ENCODE measurements around the gene ZNF385C. TPM values are rescaled to one million over a fixed set of nuclear protein-coding genes. Genes with fewer than 3 reads are reported as not detected.

The ZNF385C gene
- total RNA-seq, 6 donors from 2014 or later: 0.30 to 2.1 (median 0.44) TPM

GRCh38 chr17:42019509-42020404 lies 78.5 kb downstream of the ZNF385C start, which contains the start of gene NKIRAS2:
NKIRAS2 (plus strand) TSS chr17:42020090; CDS start chr17:42021578, 1,488 bp downstream.
- H3K27me3 ChIP-seq: no peaks in the 10 kb centered on the region
- peak; percentile 98 to 99 for DNase-seq
- peaks cover 0 to 27% (median 24%) of the 10 kb centered on the region in 4 donors for H3K36me3 ChIP-seq
- TF ChIP-seq EP300 (IDR thresholded peaks at IDR 0.05): peak in 1 of 4 donors; percentile 20
- peak in 2 of 4 donors; percentile 58 to 79 for TF ChIP-seq POLR2A (IDR thresholded peaks at IDR 0.05)
- peak; percentile 94 to 98 (median 96) for TF ChIP-seq CTCF (IDR thresholded peaks at IDR 0.05)
- TF ChIP-seq POLR2AphosphoS5 (IDR thresholded peaks at IDR 0.05): peak; percentile 78 to 88
- peak within 1 kb of the TSS; percentile 70 to 88 (median 83) for H3K4me3 ChIP-seq
- peak within 1 kb of the TSS; percentile 83 to 95 (median 91) for H3K27ac ChIP-seq
- peak; percentile 90 for ATAC-seq (ENCODE audit: low FRiP score in 2 of 2)
- peaks cover 46 to 65% (median 60%) of the 10 kb centered on the region in 4 donors for H3K4me1 ChIP-seq
- H3K9me3 ChIP-seq: no peaks in the 10 kb centered on the region
- 12 to 50% methylated on average over 6 to 29 of the region's 49 CpGs for WGBS, 2 donors

GRCh38 chr17:42018988-42019387 lies 79.3 kb downstream of the ZNF385C start:
- Histone ChIP-seq H3K27ac (no peak overlapping the region), H3K4me1 (peaks cover 45 to 65% (median 55%) of the 10 kb centered on the region in 4 donors), H3K4me3 (no peak overlapping the region), H3K36me3 (peaks cover 0 to 24% (median 21%) of the 10 kb centered on the region in 4 donors), H3K9me3 (no peaks in the 10 kb centered on the region), H3K27me3 (no peaks in the 10 kb centered on the region)
- no peak for DNase-seq
- WGBS, 2 donors: 89 to 94% methylated on average over 4 of the region's 4 CpGs
- ATAC-seq (ENCODE audit: low FRiP score in 2 of 2): no peak
- TF ChIP-seq CTCF (IDR thresholded peaks at IDR 0.05) (no peak), POLR2AphosphoS5 (IDR thresholded peaks at IDR 0.05) (no peak), EP300 (IDR thresholded peaks at IDR 0.05) (no peak), POLR2A (IDR thresholded peaks at IDR 0.05) (no peak)

GRCh38 chr17:42018339-42018738 lies 79.9 kb downstream of the ZNF385C start:
- peaks cover 0 to 18% (median 15%) of the 10 kb centered on the region in 4 donors for H3K36me3 ChIP-seq
- H3K27ac ChIP-seq: peak overlapping the region in 3 of 4 donors; percentile 90 to 95 (median 94)
- H3K4me1 ChIP-seq: peaks cover 49 to 65% (median 54%) of the 10 kb centered on the region in 4 donors
- no peak for DNase-seq
- TF ChIP-seq POLR2A (IDR thresholded peaks at IDR 0.05): no peak
- 34 to 66% methylated on average over 3 of the region's 3 CpGs for WGBS, 2 donors
- no peak for ATAC-seq (ENCODE audit: low FRiP score in 2 of 2)
- H3K4me3 ChIP-seq: peak overlapping the region in 2 of 4 donors; percentile 78 to 95
- H3K9me3 ChIP-seq: no peaks in the 10 kb centered on the region
- no peaks in the 10 kb centered on the region for H3K27me3 ChIP-seq

- no peaks in the 10 kb centered on the region for H3K9me3 ChIP-seq
- ATAC-seq (ENCODE audit: low FRiP score in 2 of 2) (no peak), DNase-seq (no peak)
- peak overlapping the region; percentile 46 to 95 (median 80) for H3K4me3 ChIP-seq
- peak overlapping the region; percentile 90 to 95 (median 92) for H3K27ac ChIP-seq
- H3K36me3 ChIP-seq: peaks cover 0 to 13% (median 9%) of the 10 kb centered on the region in 4 donors
- TF ChIP-seq POLR2A (IDR thresholded peaks at IDR 0.05) (no peak), POLR2AphosphoS5 (IDR thresholded peaks at IDR 0.05) (no peak), EP300 (IDR thresholded peaks at IDR 0.05) (no peak)
- 6 to 7% methylated on average over 11 of the region's 11 CpGs for WGBS, 2 donors
- H3K27me3 ChIP-seq: no peaks in the 10 kb centered on the region
- H3K4me1 ChIP-seq: peaks cover 51 to 68% (median 54%) of the 10 kb centered on the region in 4 donors
Measured at GRCh38 chr17:42017866-42018200, 80.4 kb downstream of the ZNF385C start.

GRCh38 chr17:42016941-42017865 lies 81.1 kb downstream of the ZNF385C start, which contains the start of gene DNAJC7:
DNAJC7 (minus strand) TSS chr17:42017439; CDS start chr17:42017416, 23 bp downstream.
- TF ChIP-seq EP300 (IDR thresholded peaks at IDR 0.05): no peak
- TF ChIP-seq CTCF (IDR thresholded peaks at IDR 0.05): peak in 4 of 6 experiments; percentile 7 to 28 (median 16)
- TF ChIP-seq POLR2AphosphoS5 (IDR thresholded peaks at IDR 0.05): peak; percentile 67 to 81
- peak in 2 of 4 donors; percentile 66 to 80 for TF ChIP-seq POLR2A (IDR thresholded peaks at IDR 0.05)
- Histone ChIP-seq H3K27me3 (no peaks in the 10 kb centered on the region), H3K4me1 (peaks cover 57 to 73% (median 59%) of the 10 kb centered on the region in 4 donors), H3K4me3 (peak within 1 kb of the TSS; percentile 59 to 95 (median 80)), H3K27ac (peak within 1 kb of the TSS; percentile 90 to 95 (median 92)), H3K36me3 (peaks cover 0 to 6% (median 3%) of the 10 kb centered on the region in 4 donors), H3K9me3 (no peaks in the 10 kb centered on the region)
- DNase-seq (peak; percentile 95 to 96), ATAC-seq (ENCODE audit: low FRiP score in 2 of 2) (peak; percentile 97 to 98)
- WGBS, 2 donors: 0% methylated on average over 22 to 52 of the region's 70 CpGs
